Keratinocyte (primary cell): ENCODE data around the gene PTPN2. TPM values are rescaled to one million over a fixed set of nuclear protein-coding genes. Genes with fewer than 3 reads are reported as not detected.

Source experiments
- DNase-seq: peaks from one replicate; pipeline ENCODE4 v3.0.0-alpha.2; 2011; ENCODE audit warnings: low read depth, missing footprints, low spot score
- FAIRE-seq: peaks from 2 replicates; lab custom pipeline; 2011; peaks lifted over from hg19 to GRCh38; lab: Jason Lieb, UNC
- H2AFZ ChIP-seq: 2 replicates; pipeline ENCODE4 v1.6.0; 2012; ENCODE audit warnings: low read length, control low read depth, inconsistent platforms; ENCODE audit not compliant: control insufficient read depth
- H3K27ac ChIP-seq: 2 replicates; pipeline ENCODE4 v1.5.1; 2011; ENCODE audit warnings: low read length; ENCODE audit not compliant: control insufficient read depth, insufficient read depth
- H3K27me3 ChIP-seq: 3 replicates; pipeline ENCODE4 v1.6.0; 2011; ENCODE audit warnings: low read length; ENCODE audit not compliant: control insufficient read depth, insufficient read depth; ENCODE audit errors: extremely low read depth
- H3K36me3 ChIP-seq, 2 experiments: 2 replicates in 1 of 2; 3 replicates in 1 of 2; pipeline ENCODE4 v1.5.1; 2011; ENCODE audit warnings: low read length in 2 of 2, mild to moderate bottlenecking in 1 of 2; ENCODE audit not compliant: control insufficient read depth in 2 of 2, insufficient read depth in 2 of 2; ENCODE audit errors: extremely low read depth in 1 of 2
- H3K4me1 ChIP-seq: 3 replicates; pipeline ENCODE4 v1.5.1; 2011; ENCODE audit warnings: low read length; ENCODE audit not compliant: control insufficient read depth, insufficient read depth; ENCODE audit errors: extremely low read depth
- H3K4me2 ChIP-seq: 3 replicates; pipeline ENCODE4 v1.6.0; 2011; ENCODE audit warnings: low read depth, low read length; ENCODE audit not compliant: control insufficient read depth, insufficient read depth; ENCODE audit errors: extremely low read depth
- H3K4me3 ChIP-seq, 3 experiments: fragments of 200-600 bp in 1 of 3; sonication (generic) in 1 of 3; 2 replicates in 2 of 3; 3 replicates in 1 of 3; pipeline ENCODE4 v1.5.1; 2011 to 2016; ENCODE audit warnings: low read length in 3 of 3, mild to moderate bottlenecking in 3 of 3, control low read depth in 2 of 3, inconsistent platforms in 1 of 3, low read depth in 1 of 3, mixed read lengths in 1 of 3, mixed run types in 1 of 3, moderate library complexity in 1 of 3; ENCODE audit not compliant: control insufficient read depth in 2 of 3, insufficient read depth in 2 of 3; ENCODE audit errors: extremely low read depth in 1 of 3
- H3K79me2 ChIP-seq: 2 replicates; pipeline ENCODE4 v1.6.0; 2012; ENCODE audit warnings: low read length; ENCODE audit not compliant: control insufficient read depth, insufficient read depth
- H3K9ac ChIP-seq: 3 replicates; pipeline ENCODE4 v1.6.0; 2011; ENCODE audit warnings: low read length; ENCODE audit not compliant: control insufficient read depth, insufficient read depth; ENCODE audit errors: extremely low read depth
- H3K9me1 ChIP-seq: 3 replicates; pipeline ENCODE4 v1.6.0; 2011; ENCODE audit warnings: low read length; ENCODE audit not compliant: control insufficient read depth, insufficient read depth; ENCODE audit errors: extremely low read depth
- H3K9me3 ChIP-seq: 2 replicates; pipeline ENCODE4 v1.5.1; 2012; ENCODE audit warnings: low read depth, low read length; ENCODE audit not compliant: control insufficient read depth
- H4K20me1 ChIP-seq: 3 replicates; pipeline ENCODE4 v1.6.0; 2011; ENCODE audit warnings: low read length; ENCODE audit not compliant: control insufficient read depth, insufficient read depth; ENCODE audit errors: extremely low read depth
- CTCF ChIP-seq, 3 experiments: IDR thresholded peaks in 1 of 3; conservative IDR thresholded peaks in 1 of 3; optimal IDR thresholded peaks in 1 of 3; 2 replicates in 2 of 3; 3 replicates in 1 of 3; pipeline versions ENCODE3 to v1.5.1; 2011; ENCODE audit warnings: low read length in 3 of 3, mild to moderate bottlenecking in 3 of 3, moderate library complexity in 2 of 3, control low read depth in 1 of 3, inconsistent platforms in 1 of 3; ENCODE audit not compliant: insufficient read depth in 2 of 3; ENCODE audit errors: extremely low read depth in 1 of 3
- EZH2 ChIP-seq: IDR thresholded peaks from one replicate; pipeline ENCODE4 v1.6.1; 2012; ENCODE audit warnings: inconsistent platforms, mild to moderate bottlenecking, low read length, moderate library complexity
- dilution Hi-C: fragments of 300-500 bp; cut with MboI; formaldehyde crosslinking; loops from one replicate; pipeline ENCODE4 v1.7.0; 2020; ENCODE audit warnings: low sequenced_read_pairs; ENCODE audit not compliant: extremely low pct_ligation_motif_present
- polyA plus RNA-seq, 5 experiments: library from polyadenylated mRNA; depleted of rRNA in 3 of 5; stranded (reverse) in 3 of 5; stranded (forward) in 1 of 5; unstranded in 1 of 5; fragments of >200 nt; gene quantifications; 1 replicate in 1 of 5; 2 replicates in 3 of 5; 3 replicates in 1 of 5; pipeline versions ENCODE4 v1.2.1 to v1.2.3, GENCODE V29; 2011 to 2012; ENCODE audit warnings: missing spikeins in 2 of 5, low read depth in 1 of 5, low replicate concordance in 1 of 5

PTPN2 gene
- polyA plus RNA-seq, 1 donor (not counting 4 experiments of a cell fraction or from before 2014, with no cell fraction given): 39.9 TPM

- DNase-seq (no peak), FAIRE-seq (no peak)
- H3K9me1 ChIP-seq: no peaks in the 10 kb centered on the region
- dilution Hi-C loops: no loop called here
- H3K9me3 ChIP-seq: no peaks in the 10 kb centered on the region
- no peaks in the 10 kb centered on the region for H4K20me1 ChIP-seq
- no peak overlapping the region for H3K4me2 ChIP-seq
- TF ChIP-seq EZH2 (no peak), CTCF (optimal IDR thresholded peaks at IDR 0.05 in 1 of 3, IDR thresholded peaks at IDR 0.05 in 1 of 3, conservative IDR thresholded peaks at IDR 0.05 in 1 of 3; ENCODE audit: extremely low read depth in 1 of 3, insufficient read depth in 2 of 3, low read length in 3 of 3) (no peak)
- H3K4me1 ChIP-seq: no peaks in the 10 kb centered on the region
- no peak overlapping the region for H2AFZ ChIP-seq
- H3K36me3 ChIP-seq: peaks cover under 1 to 6% of the 10 kb centered on the region in 2 experiments
- H3K9ac ChIP-seq: no peak overlapping the region
- H3K4me3 ChIP-seq: no peak overlapping the region
- no peaks in the 10 kb centered on the region for H3K79me2 ChIP-seq
- H3K27ac ChIP-seq: no peak overlapping the region
- H3K27me3 ChIP-seq: no peaks in the 10 kb centered on the region
These were observed 81.5 kb downstream of the PTPN2 start for GRCh38 chr18:12802538-12802937.

- Histone ChIP-seq H3K9me1 (no peaks in the 10 kb centered on the region), H3K4me1 (no peaks in the 10 kb centered on the region), H3K27me3 (no peaks in the 10 kb centered on the region), H3K36me3 (peaks cover 6 to 14% of the 10 kb centered on the region in 2 experiments), H3K4me3 (no peak overlapping the region), H3K79me2 (no peaks in the 10 kb centered on the region), H4K20me1 (no peaks in the 10 kb centered on the region), H3K9ac (no peak overlapping the region), H3K9me3 (no peaks in the 10 kb centered on the region), H3K4me2 (no peak overlapping the region), H3K27ac (no peak overlapping the region), H2AFZ (no peak overlapping the region)
- TF ChIP-seq EZH2 (no peak), CTCF (optimal IDR thresholded peaks at IDR 0.05 in 1 of 3, IDR thresholded peaks at IDR 0.05 in 1 of 3, conservative IDR thresholded peaks at IDR 0.05 in 1 of 3; ENCODE audit: extremely low read depth in 1 of 3, insufficient read depth in 2 of 3, low read length in 3 of 3) (no peak)
- dilution Hi-C loops: no loop called here
- FAIRE-seq: no peak
- DNase-seq: no peak
These were observed 87.6 kb downstream of the PTPN2 start for GRCh38 chr18:12796448-12796847.
